ENCODE data around the gene DMXL2. TPM values are rescaled to one million over a fixed set of nuclear protein-coding genes. Genes with fewer than 3 reads are reported as not detected.

DMXL2 gene
- total RNA-seq, 2 donors from 2014 or later = 10.0 to 22.2 TPM

- Histone ChIP-seq H3K4me1 (no peaks in the 10 kb centered on the region), H3K27me3 (no peaks in the 10 kb centered on the region), H3K9me3 (no peaks in the 10 kb centered on the region), H3K36me3 (no peaks in the 10 kb centered on the region), H3K27ac (no peak overlapping the region), H3K4me3 (no peak overlapping the region)
- TF ChIP-seq, protein P1, sequence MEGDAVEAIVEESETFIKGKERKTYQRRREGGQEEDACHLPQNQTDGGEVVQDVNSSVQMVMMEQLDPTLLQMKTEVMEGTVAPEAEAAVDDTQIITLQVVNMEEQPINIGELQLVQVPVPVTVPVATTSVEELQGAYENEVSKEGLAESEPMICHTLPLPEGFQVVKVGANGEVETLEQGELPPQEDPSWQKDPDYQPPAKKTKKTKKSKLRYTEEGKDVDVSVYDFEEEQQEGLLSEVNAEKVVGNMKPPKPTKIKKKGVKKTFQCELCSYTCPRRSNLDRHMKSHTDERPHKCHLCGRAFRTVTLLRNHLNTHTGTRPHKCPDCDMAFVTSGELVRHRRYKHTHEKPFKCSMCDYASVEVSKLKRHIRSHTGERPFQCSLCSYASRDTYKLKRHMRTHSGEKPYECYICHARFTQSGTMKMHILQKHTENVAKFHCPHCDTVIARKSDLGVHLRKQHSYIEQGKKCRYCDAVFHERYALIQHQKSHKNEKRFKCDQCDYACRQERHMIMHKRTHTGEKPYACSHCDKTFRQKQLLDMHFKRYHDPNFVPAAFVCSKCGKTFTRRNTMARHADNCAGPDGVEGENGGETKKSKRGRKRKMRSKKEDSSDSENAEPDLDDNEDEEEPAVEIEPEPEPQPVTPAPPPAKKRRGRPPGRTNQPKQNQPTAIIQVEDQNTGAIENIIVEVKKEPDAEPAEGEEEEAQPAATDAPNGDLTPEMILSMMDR (IDR thresholded peaks at IDR 0.05) = no peak
- no peak for DNase-seq (ENCODE audit: low spot score)
Observed at GRCh38 chr15:51647128-51647562, 24.6 kb upstream of the DMXL2 start.

GRCh38 chr15:51642696-51643095 lies 20.1 kb upstream of the DMXL2 start:
- no peak for DNase-seq (ENCODE audit: low spot score)
- H3K27ac ChIP-seq = no peak overlapping the region

DNA sequence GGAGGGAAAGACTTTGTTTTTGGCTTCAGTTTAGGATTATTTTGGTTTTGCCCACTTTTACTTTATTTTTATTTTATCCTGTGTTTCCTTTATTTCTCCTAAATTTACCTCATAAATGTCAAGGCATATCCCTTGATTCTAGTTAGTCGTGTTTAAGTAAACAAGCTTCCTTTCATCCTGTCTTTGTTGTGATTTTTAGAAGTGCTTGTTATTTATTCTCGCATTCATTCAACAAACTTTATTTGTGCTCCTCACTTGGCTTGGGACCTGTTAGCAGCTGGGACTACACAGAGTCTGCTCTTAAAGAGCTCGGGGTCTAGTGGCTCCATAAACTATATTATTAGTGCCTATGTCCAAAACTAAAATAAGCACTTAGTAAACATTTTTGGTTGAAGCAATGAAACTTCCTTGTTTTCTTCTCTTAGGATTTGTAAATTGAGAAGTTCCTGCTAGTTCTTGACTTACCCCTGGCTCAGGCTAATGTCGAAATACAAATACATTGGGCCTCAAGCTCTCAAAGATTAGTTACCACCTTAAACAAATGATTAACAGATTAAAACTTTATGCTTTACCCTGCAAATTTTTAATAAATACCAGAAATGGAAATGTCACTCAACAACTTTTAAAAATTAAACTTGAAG lies 19.0 kb upstream of the DMXL2 start:
- no peaks in the 10 kb centered on the region for H3K27me3 ChIP-seq
- no peak for DNase-seq (ENCODE audit: low spot score)
- H3K4me1 ChIP-seq = no peaks in the 10 kb centered on the region
- no peaks in the 10 kb centered on the region for H3K36me3 ChIP-seq
- TF ChIP-seq, protein P1 (IDR thresholded peaks at IDR 0.05) = no peak
- H3K27ac ChIP-seq = no peak overlapping the region
- no peaks in the 10 kb centered on the region for H3K9me3 ChIP-seq
- no peak overlapping the region for H3K4me3 ChIP-seq

More at GRCh38 chr15:51642696-51643095, 20.1 kb upstream of the DMXL2 start:
- Histone ChIP-seq H3K4me1 (no peaks in the 10 kb centered on the region), H3K9me3 (no peaks in the 10 kb centered on the region), H3K27me3 (no peaks in the 10 kb centered on the region), H3K4me3 (no peak overlapping the region), H3K36me3 (no peaks in the 10 kb centered on the region)
- TF ChIP-seq, protein P1 (IDR thresholded peaks at IDR 0.05) = no peak

- no peaks in the 10 kb centered on the region for H3K9me3 ChIP-seq
- H3K27me3 ChIP-seq = peaks cover 0 to 2% of the 10 kb centered on the region in 2 donors
- H3K36me3 ChIP-seq = no peaks in the 10 kb centered on the region
- TF ChIP-seq, protein P1 (IDR thresholded peaks at IDR 0.05) = no peak
- H3K27ac ChIP-seq = no peak overlapping the region
- DNase-seq (ENCODE audit: low spot score) = no peak
- no peaks in the 10 kb centered on the region for H3K4me1 ChIP-seq
- H3K4me3 ChIP-seq = no peak overlapping the region
Observed at GRCh38 chr15:51634591-51635198, 12.1 kb upstream of the DMXL2 start.

- no peaks in the 10 kb centered on the region for H3K4me1 ChIP-seq
- H3K9me3 ChIP-seq = no peaks in the 10 kb centered on the region
- no peak overlapping the region for H3K4me3 ChIP-seq
- H3K27me3 ChIP-seq = peaks cover 0 to 2% of the 10 kb centered on the region in 2 donors
- no peak for DNase-seq (ENCODE audit: low spot score)
- no peak overlapping the region for H3K27ac ChIP-seq
- TF ChIP-seq, protein P1 (IDR thresholded peaks at IDR 0.05) = no peak
- H3K36me3 ChIP-seq = no peaks in the 10 kb centered on the region
Observed at GRCh38 chr15:51629612-51630011, 7.0 kb upstream of the DMXL2 start.
